H9 (cell line): ENCODE data around the gene BFSP2. TPM values are rescaled to one million over a fixed set of nuclear protein-coding genes. Genes with fewer than 3 reads are reported as not detected.

Source experiments
- DNase-seq: peaks from one replicate; pipeline ENCODE4 v3.0.0-alpha.2; 2017
- H2AFZ ChIP-seq: one replicate; pipeline ENCODE4 v1.6.1; 2013; ENCODE audit warnings: mild to moderate bottlenecking, low read length, control low read depth, moderate library complexity
- H2AK5ac ChIP-seq: 2 replicates; pipeline ENCODE4 v1.6.1; 2013; ENCODE audit warnings: low read length, control low read depth, mixed read lengths; ENCODE audit not compliant: insufficient read length
- H2BK120ac ChIP-seq: one replicate; pipeline ENCODE4 v1.6.1; 2013; ENCODE audit warnings: low read depth, mild to moderate bottlenecking, low read length, control low read depth, inconsistent platforms; ENCODE audit not compliant: poor library complexity, severe bottlenecking
- H2BK12ac ChIP-seq: 2 replicates; pipeline ENCODE4 v1.6.1; 2013; ENCODE audit warnings: low read length, control low read depth, mixed read lengths, low read depth; ENCODE audit not compliant: insufficient read length
- H2BK15ac ChIP-seq: 2 replicates; pipeline ENCODE4 v1.6.1; 2013; ENCODE audit warnings: low read depth, low read length, control low read depth
- H2BK20ac ChIP-seq: one replicate; pipeline ENCODE4 v1.6.1; 2013; ENCODE audit warnings: low read depth, mild to moderate bottlenecking, low read length, control low read depth, inconsistent platforms; ENCODE audit not compliant: poor library complexity, severe bottlenecking
- H2BK5ac ChIP-seq: 2 replicates; pipeline ENCODE4 v1.6.1; 2013; ENCODE audit warnings: low read length, control low read depth, mixed read lengths; ENCODE audit not compliant: insufficient read length
- H3K14ac ChIP-seq: 2 replicates; pipeline ENCODE4 v1.6.1; 2013; ENCODE audit warnings: low read length, control low read depth; ENCODE audit not compliant: insufficient read depth
- H3K18ac ChIP-seq: 2 replicates; pipeline ENCODE4 v1.6.1; 2013; ENCODE audit warnings: low read depth, mild to moderate bottlenecking, mixed read lengths, low read length, control low read depth; ENCODE audit not compliant: insufficient read length
- H3K23ac ChIP-seq: 2 replicates; pipeline ENCODE4 v1.6.1; 2013; ENCODE audit warnings: low read length, control low read depth, mixed read lengths, low read depth; ENCODE audit not compliant: insufficient read length
- H3K23me2 ChIP-seq: 2 replicates; pipeline ENCODE4 v1.6.1; 2013; ENCODE audit warnings: low read depth, mild to moderate bottlenecking, mixed read lengths, low read length, control low read depth; ENCODE audit not compliant: insufficient read length, poor library complexity, severe bottlenecking
- H3K27ac ChIP-seq: 2 replicates; pipeline ENCODE4 v1.5.1; 2013; ENCODE audit warnings: low read length, control low read depth, mixed read lengths, low read depth; ENCODE audit not compliant: insufficient read length
- H3K27me3 ChIP-seq: 2 replicates; pipeline ENCODE4 v1.6.1; 2013; ENCODE audit warnings: low read length, control low read depth, inconsistent platforms; ENCODE audit not compliant: insufficient read depth
- H3K4ac ChIP-seq: 2 replicates; pipeline ENCODE4 v1.6.1; 2013; ENCODE audit warnings: low read depth, mild to moderate bottlenecking, control low read depth, inconsistent platforms, low read length, moderate library complexity
- H3K4me1 ChIP-seq: 2 replicates; pipeline ENCODE4 v1.6.1; 2013; ENCODE audit warnings: low read length, control low read depth, inconsistent platforms; ENCODE audit not compliant: insufficient read depth
- H3K4me2 ChIP-seq: 2 replicates; pipeline ENCODE4 v1.6.1; 2013; ENCODE audit warnings: low read length, control low read depth, mixed read lengths; ENCODE audit not compliant: insufficient read length, insufficient read depth
- H3K56ac ChIP-seq: 2 replicates; pipeline ENCODE4 v1.6.1; 2013; ENCODE audit warnings: low read depth, mild to moderate bottlenecking, mixed read lengths, low read length, control low read depth; ENCODE audit not compliant: insufficient read length
- H3K79me1 ChIP-seq: 2 replicates; pipeline ENCODE4 v1.6.1; 2013; ENCODE audit warnings: low read depth, mild to moderate bottlenecking, moderate library complexity, low read length, control low read depth, inconsistent platforms; ENCODE audit not compliant: insufficient read depth, poor library complexity, severe bottlenecking
- H3K79me2 ChIP-seq: 2 replicates; pipeline ENCODE4 v1.6.1; 2013; ENCODE audit warnings: low read length, control low read depth, inconsistent platforms; ENCODE audit not compliant: insufficient read depth
- H3K9ac ChIP-seq: 2 replicates; pipeline ENCODE4 v1.6.1; 2013; ENCODE audit warnings: low read length, control low read depth, mixed read lengths; ENCODE audit not compliant: insufficient read length; ENCODE audit errors: extremely low read depth
- H3K9me3 ChIP-seq: one replicate; pipeline ENCODE4 v1.6.1; 2013; ENCODE audit warnings: low read depth, low read length, inconsistent platforms; ENCODE audit not compliant: control insufficient read depth
- H3T11ph ChIP-seq: one replicate; pipeline ENCODE4 v1.6.1; 2013; ENCODE audit warnings: mild to moderate bottlenecking, low read length, control low read depth, inconsistent platforms
- H4K20me1 ChIP-seq: one replicate; pipeline ENCODE4 v1.6.1; 2013; ENCODE audit not compliant: control insufficient read depth, insufficient read length, insufficient read depth
- H4K5ac ChIP-seq: 2 replicates; pipeline ENCODE4 v1.6.1; 2013; ENCODE audit warnings: low read depth, mild to moderate bottlenecking, mixed read lengths, low read length, control low read depth; ENCODE audit not compliant: insufficient read length
- H4K8ac ChIP-seq: replicated peaks from 2 replicates; pipeline ENCODE4 v1.6.1; 2013; ENCODE audit warnings: low read length, control low read depth, mixed read lengths, low read depth; ENCODE audit not compliant: insufficient read length
- H4K91ac ChIP-seq: 2 replicates; pipeline ENCODE4 v1.6.1; 2013; ENCODE audit warnings: low read depth, mild to moderate bottlenecking, moderate library complexity, mixed read lengths, low read length, control low read depth; ENCODE audit not compliant: insufficient read length
- H3K27ac Mint-ChIP-seq, 3 experiments: 2 replicates in 2 of 3; 3 replicates in 1 of 3; pipeline ENCODE4 v1.8.0; 2020 to 2021; ENCODE audit warnings: mixed read lengths in 3 of 3, mild to moderate bottlenecking in 1 of 3, moderate library complexity in 1 of 3
- H3K27me3 Mint-ChIP-seq: 2 replicates; pipeline ENCODE4 v1.8.0; 2021; ENCODE audit warnings: low read depth, mild to moderate bottlenecking, moderate library complexity, mixed read lengths
- H3K36me3 Mint-ChIP-seq, 3 experiments: 2 replicates in 2 of 3; 3 replicates in 1 of 3; pipeline ENCODE4 v1.8.0; 2020 to 2021; ENCODE audit warnings: low read depth in 3 of 3, mixed read lengths in 3 of 3; ENCODE audit not compliant: insufficient read depth in 1 of 3
- H3K4me1 Mint-ChIP-seq, 2 experiments: 2 replicates each; pipeline ENCODE4 v1.8.0; 2020; ENCODE audit warnings: mixed read lengths in 2 of 2
- H3K4me3 Mint-ChIP-seq, 2 experiments: 2 replicates in 1 of 2; 3 replicates in 1 of 2; pipeline ENCODE4 v1.8.0; 2020 to 2021; ENCODE audit warnings: mild to moderate bottlenecking in 2 of 2, mixed read lengths in 2 of 2, moderate library complexity in 1 of 2
- H3K9me3 Mint-ChIP-seq, 2 experiments: 2 replicates in 1 of 2; 3 replicates in 1 of 2; pipeline ENCODE4 v1.8.0; 2020; ENCODE audit warnings: mild to moderate bottlenecking in 2 of 2, mixed read lengths in 2 of 2, moderate library complexity in 1 of 2
- WGBS: extraction: QIAGEN DNeasy Blood & Tissue Kit; methylation state at CpG from one replicate; pipeline ENCODE4 v1.1.7; 2013; ENCODE audit warnings: missing lambda C conversion rate, low lambda C conversion rate, mixed read lengths; ENCODE audit not compliant: insufficient read length; ENCODE audit errors: extremely low coverage; 5-methylcytosine and 5-hydroxymethylcytosine counted together
- total RNA-seq: library from RNA; stranded (reverse); gene quantifications from 2 replicates; pipeline ENCODE4 v1.2.1, GENCODE V29; 2021
- TF ChIP-seq, protein P1 (sequence below): fragments of 200-600 bp; sonication (generic); conservative IDR thresholded peaks from 3 replicates; pipeline ENCODE4 v1.8.0; 2021; ENCODE audit warnings: antibody characterized with exemption, mild to moderate bottlenecking

The BFSP2 gene
- total RNA-seq, 1 experiment from 2014 or later, result not detected

DNA sequence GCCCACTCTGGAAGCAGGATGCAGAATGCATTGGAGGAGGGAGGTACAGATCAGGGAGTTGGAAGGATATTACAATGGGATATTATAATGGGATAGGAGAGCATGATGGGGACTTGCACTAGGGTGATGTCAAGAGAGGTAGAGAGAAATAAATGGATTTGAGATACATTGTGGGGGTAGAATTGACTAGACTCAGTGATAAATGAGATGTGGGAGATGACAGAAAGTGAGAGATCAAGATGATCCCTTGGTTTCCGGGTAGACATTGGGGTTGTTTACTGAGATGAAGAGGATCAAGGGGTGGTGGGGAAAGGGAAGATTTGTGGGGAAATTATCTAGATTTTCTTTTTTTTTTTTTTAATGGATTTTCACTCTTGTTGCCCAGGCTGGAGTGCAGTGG is 42.7 kb downstream of the BFSP2 start:
- Histone ChIP-seq H4K20me1 (no peaks in the 10 kb centered on the region), H3T11ph (no peak overlapping the region), H2BK12ac (no peak overlapping the region), H3K23me2 (no peaks in the 10 kb centered on the region), H3K27ac (no peak overlapping the region), H3K27me3 (no peaks in the 10 kb centered on the region), H2AFZ (no peak overlapping the region), H2BK120ac (no peak overlapping the region), H3K4me2 (no peak overlapping the region), H2BK20ac (no peak overlapping the region), H3K79me1 (no peaks in the 10 kb centered on the region), H3K4ac (no peak overlapping the region), H3K14ac (no peak overlapping the region), H2BK15ac (no peak overlapping the region), H3K56ac (no peak overlapping the region), H4K91ac (no peak overlapping the region), H3K4me1 (no peaks in the 10 kb centered on the region), H3K18ac (no peak overlapping the region), H2AK5ac (no peak overlapping the region), H3K9me3 (no peaks in the 10 kb centered on the region), H3K9ac (no peak overlapping the region), H4K5ac (no peak overlapping the region), H3K79me2 (no peaks in the 10 kb centered on the region), H2BK5ac (no peak overlapping the region), H4K8ac (no peak overlapping the region), H3K23ac (no peak overlapping the region)
- Mint-ChIP-seq H3K27me3 (no peaks in the 10 kb centered on the region), H3K4me1 (no peaks in the 10 kb centered on the region), H3K36me3 (no peaks in the 10 kb centered on the region), H3K4me3 (no peak overlapping the region), H3K9me3 (peaks cover 4 to 6% of the 10 kb centered on the region in 2 experiments; a peak in 3 of 5 replicates), H3K27ac (no peak overlapping the region)
- DNase-seq, result no peak
- TF ChIP-seq, protein P1, sequence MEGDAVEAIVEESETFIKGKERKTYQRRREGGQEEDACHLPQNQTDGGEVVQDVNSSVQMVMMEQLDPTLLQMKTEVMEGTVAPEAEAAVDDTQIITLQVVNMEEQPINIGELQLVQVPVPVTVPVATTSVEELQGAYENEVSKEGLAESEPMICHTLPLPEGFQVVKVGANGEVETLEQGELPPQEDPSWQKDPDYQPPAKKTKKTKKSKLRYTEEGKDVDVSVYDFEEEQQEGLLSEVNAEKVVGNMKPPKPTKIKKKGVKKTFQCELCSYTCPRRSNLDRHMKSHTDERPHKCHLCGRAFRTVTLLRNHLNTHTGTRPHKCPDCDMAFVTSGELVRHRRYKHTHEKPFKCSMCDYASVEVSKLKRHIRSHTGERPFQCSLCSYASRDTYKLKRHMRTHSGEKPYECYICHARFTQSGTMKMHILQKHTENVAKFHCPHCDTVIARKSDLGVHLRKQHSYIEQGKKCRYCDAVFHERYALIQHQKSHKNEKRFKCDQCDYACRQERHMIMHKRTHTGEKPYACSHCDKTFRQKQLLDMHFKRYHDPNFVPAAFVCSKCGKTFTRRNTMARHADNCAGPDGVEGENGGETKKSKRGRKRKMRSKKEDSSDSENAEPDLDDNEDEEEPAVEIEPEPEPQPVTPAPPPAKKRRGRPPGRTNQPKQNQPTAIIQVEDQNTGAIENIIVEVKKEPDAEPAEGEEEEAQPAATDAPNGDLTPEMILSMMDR, result no peak
- WGBS, result no CpG with 5 or more reads among the region's 1 CpG
